Body of pancreas (tissue), 4 donors: ENCODE measurements around the gene PDCD10.

Experiments
- CTCF ChIP-seq, 7 experiments: fragments of 450-650 bp in 4 of 7; fragments of 200-600 bp in 3 of 7; sonication (generic) in 3 of 7; IDR thresholded peaks; one replicate each; pipeline ENCODE4 v1.5.1; 2016 to 2019; ENCODE audit warnings: antibody characterized with exemption in 7 of 7
- POLR2A ChIP-seq, 3 donors: fragments of 450-650 bp; IDR thresholded peaks; one replicate each; pipeline ENCODE4 v1.6.1; 2016; ENCODE audit warnings: antibody characterized with exemption in 3 of 3, mild to moderate bottlenecking in 2 of 3

GRCh38 chr3:167668651-167669050 is 66.0 kb downstream of the PDCD10 start:
- TF ChIP-seq CTCF (IDR thresholded peaks at IDR 0.05) (no peak), POLR2A (IDR thresholded peaks at IDR 0.05) (no peak)
